ENCODE measurements around the gene FAM25G. TPM values are rescaled to one million over a fixed set of nuclear protein-coding genes. Genes with fewer than 3 reads are reported as not detected.
A peak's percentile ranks its signal among the peaks of the same experiment; 100 is the strongest.

Gene FAM25G
- total and polyA plus RNA-seq, 9 of the 15 experiments (the other 6 are each of a cell fraction or from before 2014, with no cell fraction given) = not detected

- Histone ChIP-seq H3K36me3 (ENCODE audit: control insufficient read depth, insufficient read depth, low read length) (no peaks in the 10 kb centered on the region), H3K79me2 (ENCODE audit: control insufficient read depth, insufficient read depth, low read length) (no peaks in the 10 kb centered on the region), H3K9me3 (replicated peaks; ENCODE audit: control insufficient read depth, insufficient read depth, low read depth, low read length) (no peaks in the 10 kb centered on the region), H3K9ac (ENCODE audit: insufficient read depth in 1 of 2, low read depth in 2 of 2, low read length in 2 of 2) (no peak overlapping the region), H3K27ac (ENCODE audit: extremely low read depth, low read depth, low read length) (no peak overlapping the region), H3K9me1 (ENCODE audit: control insufficient read depth, insufficient read depth, low read length) (no peaks in the 10 kb centered on the region), H3K27me3 (ENCODE audit: control insufficient read depth in 2 of 2, insufficient read depth in 2 of 2, low read length in 2 of 2) (peaks cover 5 to 10% of the 10 kb centered on the region in 2 experiments; a peak in 3 of 5 replicates), H3K4me2 (ENCODE audit: insufficient read depth, low read length) (no peak overlapping the region), H3K4me3 (no peak overlapping the region), H2AFZ (ENCODE audit: low read depth, low read length) (no peak overlapping the region), H4K20me1 (replicated peaks; ENCODE audit: control insufficient read depth, insufficient read depth, low read length) (no peaks in the 10 kb centered on the region), H3K4me1 (replicated peaks in 1 of 2; ENCODE audit: control insufficient read depth in 2 of 2, insufficient read depth in 2 of 2, low read length in 2 of 2) (no peaks in the 10 kb centered on the region)
- FAIRE-seq (no peak), DNase-seq (ENCODE audit: extremely low read depth in 1 of 4, low spot score in 3 of 4) (peak in 2 of 4 experiments; percentile 25 to 34), ATAC-seq (peak; percentile 84)
- in situ Hi-C loops (cut with MboI) (loop anchor here (25.0 kb wide), 1 partner anchor 123 kb away; no protein-coding TSS in a partner anchor), intact Hi-C loops (cut with micrococcal nuclease) (no loop called here)
- CTCF ChIA-PET (ENCODE audit: low intra/inter-chr PET ratio) = no interaction called here
- POLR2A ChIA-PET = no interaction called here
- BruUV-seq (replicated peaks) = no TSS peak
- TF ChIP-seq CTCF (IDR thresholded peaks at IDR 0.05 in 2 of 3, conservative IDR thresholded peaks at IDR 0.05 in 1 of 3; ENCODE audit: insufficient read depth in 2 of 3, low read depth in 1 of 3, low read length in 3 of 3) = peak; percentile 31 to 60 (median 58); a peak in 4 of 6 replicates
- TF ChIP-seq REST (IDR thresholded peaks at IDR 0.05; ENCODE audit: borderline replicate concordance) = 0 out of 2 replicates have a peak, but pooled peaks have one; percentile 14
- TF ChIP-seq REST (CRISPR knock-in tag; IDR thresholded peaks at IDR 0.05; ENCODE audit: low read depth) = no peak
- peak in 1 of 2 experiments; percentile 37; a peak in 2 of 4 replicates for TF ChIP-seq RAD21 (CRISPR knock-in tag; conservative IDR thresholded peaks at IDR 0.05 in 1 of 2, IDR thresholded peaks at IDR 0.05 in 1 of 2)
- no peak for TF ChIP-seq E2F4 (CRISPR knock-in tag; IDR thresholded peaks at IDR 0.05; ENCODE audit: low read depth)
- 1% methylated on average over 6 of the region's 6 CpGs for WGBS (ENCODE audit: insufficient coverage, low coverage, missing lambda C conversion rate)
Measured at GRCh38 chr10:47438857-47439474, 52.5 kb downstream of the FAM25G start.

Measured in K562 (cell line).